Left lung (tissue), 10 donors: ENCODE data around the gene OR10X1. TPM values are rescaled to one million over a fixed set of nuclear protein-coding genes. Genes with fewer than 3 reads are reported as not detected.

Experiments used
- ATAC-seq: fragments of 200-7000 bp; cut with Tn5 transposase; one replicate; pipeline ENCODE4 v1.9.1; 2020; ENCODE audit warnings: moderate library complexity
- DNase-seq, 4 donors: peaks; one replicate each; pipeline ENCODE4 v3.0.0-alpha.2; 2013 to 2020
- H3K27ac ChIP-seq, 2 donors: fragments of 200-600 bp; sonication (generic) in 1 of 2; one replicate each; pipeline versions ENCODE4 v1.5.0 to v1.8.0; 2020 to 2021
- H3K27me3 ChIP-seq, 2 donors: fragments of 200-600 bp; sonication (generic) in 1 of 2; one replicate each; pipeline versions ENCODE4 v1.5.0 to v1.8.0; 2020 to 2021
- H3K36me3 ChIP-seq, 2 donors: fragments of 200-600 bp; sonication (generic) in 1 of 2; one replicate each; pipeline versions ENCODE4 v1.5.0 to v1.8.0; 2020 to 2021
- H3K4me1 ChIP-seq, 2 donors: fragments of 200-600 bp; one replicate each; pipeline ENCODE4 v1.8.0; 2021
- H3K4me3 ChIP-seq, 2 donors: fragments of 200-600 bp; sonication (generic) in 1 of 2; one replicate each; pipeline versions ENCODE4 v1.5.0 to v1.8.0; 2020 to 2021; ENCODE audit warnings: mild to moderate bottlenecking in 1 of 2
- H3K9me3 ChIP-seq, 2 donors: fragments of 200-600 bp; sonication (generic) in 1 of 2; one replicate each; pipeline versions ENCODE4 v1.5.0 to v1.8.0; 2020 to 2021
- intact Hi-C, 2 donors: fragments of 100-400 bp; cut with DNase I; formaldehyde crosslinking; loops; one replicate each; pipeline versions ENCODE4 v1.11.2 to v1.14.2; 2022
- polyA plus RNA-seq, 6 donors: library from polyadenylated mRNA; unstranded; fragments of 120-200 nt; gene quantifications; one replicate each; pipeline ENCODE4 v1.2.1, GENCODE V29; 2013; ENCODE audit not compliant: insufficient read length in 6 of 6
- total RNA-seq, 2 donors: library from RNA; stranded (reverse); fragmentation: NEBNext Ultra II Directional; extraction: Animal tissue kit (Norgen Biotek cat#: 25700); gene quantifications; one replicate each; pipeline ENCODE4 v1.2.1, GENCODE V29; 2021
- TF ChIP-seq, protein P1 (sequence below), 2 donors: fragments of 200-600 bp; sonication (generic) in 1 of 2; IDR thresholded peaks; one replicate each; pipeline versions ENCODE4 v1.5.0 to v1.8.0; 2021; ENCODE audit warnings: antibody characterized with exemption in 2 of 2
- donor health status: DM: no; HTN: yes; CAD: no.
- donor health status: DM: no; HTN: no; CAD: no.

OR10X1 gene
- total and polyA plus RNA-seq, 8 donors: not detected

DNA sequence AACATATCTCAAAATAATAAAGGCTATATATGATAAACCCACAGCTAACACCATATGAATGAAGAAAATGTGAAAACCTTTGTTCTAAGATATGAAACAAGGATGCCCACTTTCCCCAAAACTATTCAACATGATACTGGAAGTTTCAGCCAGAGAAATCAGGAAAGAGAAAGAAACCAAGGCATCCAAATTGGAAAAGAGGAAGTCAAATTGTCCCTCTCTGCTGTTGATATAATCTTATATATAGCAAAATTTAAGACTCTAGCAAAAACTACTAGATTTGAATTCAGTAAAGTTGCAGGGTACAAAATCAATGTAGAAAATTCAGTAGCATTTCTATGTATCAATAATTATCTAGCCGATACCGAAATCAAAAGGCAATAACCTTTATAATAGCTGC, 21.0 kb upstream of the OR10X1 start:
- TF ChIP-seq, protein P1, sequence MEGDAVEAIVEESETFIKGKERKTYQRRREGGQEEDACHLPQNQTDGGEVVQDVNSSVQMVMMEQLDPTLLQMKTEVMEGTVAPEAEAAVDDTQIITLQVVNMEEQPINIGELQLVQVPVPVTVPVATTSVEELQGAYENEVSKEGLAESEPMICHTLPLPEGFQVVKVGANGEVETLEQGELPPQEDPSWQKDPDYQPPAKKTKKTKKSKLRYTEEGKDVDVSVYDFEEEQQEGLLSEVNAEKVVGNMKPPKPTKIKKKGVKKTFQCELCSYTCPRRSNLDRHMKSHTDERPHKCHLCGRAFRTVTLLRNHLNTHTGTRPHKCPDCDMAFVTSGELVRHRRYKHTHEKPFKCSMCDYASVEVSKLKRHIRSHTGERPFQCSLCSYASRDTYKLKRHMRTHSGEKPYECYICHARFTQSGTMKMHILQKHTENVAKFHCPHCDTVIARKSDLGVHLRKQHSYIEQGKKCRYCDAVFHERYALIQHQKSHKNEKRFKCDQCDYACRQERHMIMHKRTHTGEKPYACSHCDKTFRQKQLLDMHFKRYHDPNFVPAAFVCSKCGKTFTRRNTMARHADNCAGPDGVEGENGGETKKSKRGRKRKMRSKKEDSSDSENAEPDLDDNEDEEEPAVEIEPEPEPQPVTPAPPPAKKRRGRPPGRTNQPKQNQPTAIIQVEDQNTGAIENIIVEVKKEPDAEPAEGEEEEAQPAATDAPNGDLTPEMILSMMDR (IDR thresholded peaks at IDR 0.05): no peak
- no peaks in the 10 kb centered on the region for H3K27me3 ChIP-seq
- no peak overlapping the region for H3K4me3 ChIP-seq
- no peaks in the 10 kb centered on the region for H3K36me3 ChIP-seq
- no peak overlapping the region for H3K27ac ChIP-seq
- no peaks in the 10 kb centered on the region for H3K4me1 ChIP-seq
- intact Hi-C loops: no loop called here
- DNase-seq: no peak
- H3K9me3 ChIP-seq: peaks cover 0 to 38% of the 10 kb centered on the region in 2 donors
- ATAC-seq: no peak

DNA sequence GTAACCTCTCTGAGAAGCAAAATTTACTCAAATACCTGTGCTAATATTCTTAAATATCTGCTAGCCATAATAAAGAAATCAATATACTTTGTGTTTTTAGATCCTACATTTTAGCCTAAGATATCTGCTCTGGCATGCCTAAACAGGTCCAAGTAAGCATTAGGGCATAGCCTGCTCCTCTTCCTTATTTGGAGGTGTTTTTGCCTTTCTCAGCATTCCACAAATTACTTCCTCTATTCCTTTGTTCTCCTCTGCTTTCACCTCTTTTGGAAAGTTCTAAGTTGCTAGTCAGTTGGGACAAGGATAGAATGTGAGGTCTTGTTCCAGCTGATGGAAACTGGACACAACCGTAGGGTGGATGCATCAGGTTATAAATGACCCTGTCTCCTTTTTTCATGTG, 7.2 kb upstream of the OR10X1 start:
- intact Hi-C loops: no loop called here
- ATAC-seq (no peak), DNase-seq (no peak)
- Histone ChIP-seq H3K4me1 (no peaks in the 10 kb centered on the region), H3K27ac (no peak overlapping the region), H3K36me3 (no peaks in the 10 kb centered on the region), H3K9me3 (peaks cover 0 to 8% of the 10 kb centered on the region in 2 donors), H3K4me3 (no peak overlapping the region), H3K27me3 (no peaks in the 10 kb centered on the region)
- TF ChIP-seq, protein P1 (IDR thresholded peaks at IDR 0.05): no peak

DNA sequence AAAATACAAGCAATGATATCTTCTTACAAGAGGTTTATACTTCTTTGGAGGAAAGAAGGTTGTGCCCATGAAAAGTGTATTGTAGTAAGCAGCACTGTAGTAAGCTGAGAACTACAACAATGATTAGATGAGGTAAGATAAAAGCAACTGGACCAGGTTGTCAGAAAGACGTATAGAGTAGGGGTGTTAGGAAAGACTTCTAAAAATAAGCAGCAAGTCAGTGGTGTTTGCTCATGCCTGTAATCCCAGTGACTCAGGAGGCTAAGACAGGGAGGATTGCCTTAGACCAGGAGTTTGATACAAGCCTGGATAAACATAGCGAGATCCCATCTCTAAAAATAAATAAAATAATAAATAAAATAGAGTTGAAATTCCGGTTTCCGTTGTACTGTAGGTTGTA, 4.3 kb upstream of the OR10X1 start:
- peaks cover 0 to 8% of the 10 kb centered on the region in 2 donors for H3K9me3 ChIP-seq
- no peaks in the 10 kb centered on the region for H3K4me1 ChIP-seq
- H3K27me3 ChIP-seq: no peaks in the 10 kb centered on the region
- ATAC-seq (no peak), DNase-seq (no peak)
- H3K36me3 ChIP-seq: no peaks in the 10 kb centered on the region
- H3K27ac ChIP-seq: no peak overlapping the region
- TF ChIP-seq, protein P1 (IDR thresholded peaks at IDR 0.05): no peak
- intact Hi-C loops: no loop called here
- no peak overlapping the region for H3K4me3 ChIP-seq

DNA sequence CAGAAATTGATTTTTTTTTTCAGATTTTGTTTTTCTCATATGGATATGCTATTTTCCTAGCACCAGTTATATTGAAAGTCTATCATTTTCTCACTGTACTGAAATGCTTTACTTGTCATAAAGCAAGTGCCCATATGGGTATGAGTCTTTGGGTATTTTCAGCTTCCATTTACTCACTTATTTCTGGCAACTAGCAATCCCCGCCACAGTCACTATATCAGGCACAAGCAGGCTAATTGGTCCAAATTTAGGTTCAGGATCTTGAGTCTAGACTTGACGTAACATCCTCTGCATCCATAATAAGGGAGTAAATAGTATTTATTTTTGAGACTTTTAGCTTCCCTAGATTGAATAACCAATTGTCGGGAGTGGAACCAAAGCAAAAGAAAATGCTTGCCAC, 2.1 kb downstream of the OR10X1 start:
- ATAC-seq (no peak), DNase-seq (no peak)
- no peak overlapping the region for H3K27ac ChIP-seq
- no peaks in the 10 kb centered on the region for H3K27me3 ChIP-seq
- H3K4me3 ChIP-seq: no peak overlapping the region
- no peaks in the 10 kb centered on the region for H3K4me1 ChIP-seq
- H3K36me3 ChIP-seq: no peaks in the 10 kb centered on the region
- no peaks in the 10 kb centered on the region for H3K9me3 ChIP-seq
- TF ChIP-seq, protein P1 (IDR thresholded peaks at IDR 0.05): no peak
- intact Hi-C loops: no loop called here

DNA sequence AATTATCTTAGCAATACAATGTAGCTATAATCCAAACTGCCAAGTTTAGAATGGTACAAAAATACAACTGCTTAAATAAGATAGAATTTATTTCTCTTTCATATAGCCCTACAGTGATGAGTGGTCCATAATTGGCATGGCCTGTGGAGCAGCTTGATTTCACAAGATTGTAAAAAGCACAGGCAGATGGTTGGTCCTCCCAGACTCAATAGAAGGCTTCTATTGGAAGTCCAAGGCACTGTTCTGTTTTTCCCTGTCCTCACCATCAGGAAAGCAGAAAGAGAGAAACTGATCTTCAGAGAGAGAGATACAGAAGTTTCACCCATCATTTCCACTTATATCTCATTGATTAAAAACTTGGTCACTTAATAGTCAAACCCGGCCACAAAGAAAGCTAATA, 7.5 kb downstream of the OR10X1 start:
- Histone ChIP-seq H3K36me3 (no peaks in the 10 kb centered on the region), H3K4me3 (no peak overlapping the region), H3K4me1 (no peaks in the 10 kb centered on the region), H3K9me3 (no peaks in the 10 kb centered on the region), H3K27ac (no peak overlapping the region), H3K27me3 (no peaks in the 10 kb centered on the region)
- TF ChIP-seq, protein P1 (IDR thresholded peaks at IDR 0.05): no peak
- DNase-seq (no peak), ATAC-seq (no peak)
- intact Hi-C loops: no loop called here
